Testis (tissue), 2 donors: Measurements from ENCODE around the gene ITPR2.

Source experiments
- POLR2A ChIP-seq: fragments of 450-650 bp; IDR thresholded peaks from one replicate; pipeline ENCODE4 v1.6.1; 2017; ENCODE audit warnings: antibody characterized with exemption, mild to moderate bottlenecking, moderate library complexity
- TF ChIP-seq, protein P1 (sequence below), 3 experiments: fragments of 450-650 bp in 2 of 3; fragments of 200-600 bp in 1 of 3; sonication (generic) in 1 of 3; IDR thresholded peaks; one replicate each; pipeline ENCODE4 v1.5.1; 2016 to 2019; ENCODE audit warnings: antibody characterized with exemption in 3 of 3, mild to moderate bottlenecking in 2 of 3, moderate library complexity in 1 of 3

- TF ChIP-seq, protein P1, sequence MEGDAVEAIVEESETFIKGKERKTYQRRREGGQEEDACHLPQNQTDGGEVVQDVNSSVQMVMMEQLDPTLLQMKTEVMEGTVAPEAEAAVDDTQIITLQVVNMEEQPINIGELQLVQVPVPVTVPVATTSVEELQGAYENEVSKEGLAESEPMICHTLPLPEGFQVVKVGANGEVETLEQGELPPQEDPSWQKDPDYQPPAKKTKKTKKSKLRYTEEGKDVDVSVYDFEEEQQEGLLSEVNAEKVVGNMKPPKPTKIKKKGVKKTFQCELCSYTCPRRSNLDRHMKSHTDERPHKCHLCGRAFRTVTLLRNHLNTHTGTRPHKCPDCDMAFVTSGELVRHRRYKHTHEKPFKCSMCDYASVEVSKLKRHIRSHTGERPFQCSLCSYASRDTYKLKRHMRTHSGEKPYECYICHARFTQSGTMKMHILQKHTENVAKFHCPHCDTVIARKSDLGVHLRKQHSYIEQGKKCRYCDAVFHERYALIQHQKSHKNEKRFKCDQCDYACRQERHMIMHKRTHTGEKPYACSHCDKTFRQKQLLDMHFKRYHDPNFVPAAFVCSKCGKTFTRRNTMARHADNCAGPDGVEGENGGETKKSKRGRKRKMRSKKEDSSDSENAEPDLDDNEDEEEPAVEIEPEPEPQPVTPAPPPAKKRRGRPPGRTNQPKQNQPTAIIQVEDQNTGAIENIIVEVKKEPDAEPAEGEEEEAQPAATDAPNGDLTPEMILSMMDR (IDR thresholded peaks at IDR 0.05): no peak
- no peak for TF ChIP-seq POLR2A
Measured at GRCh38 chr12:26608706-26609105, 224.3 kb downstream of the ITPR2 start.
